GM18526 (cell line): ENCODE data around the gene CDC26.

Experiments
- POLR2A ChIP-seq: IDR thresholded peaks from 3 replicates; pipeline ENCODE4 v1.6.1; 2011; ENCODE audit not compliant: insufficient read length; ENCODE audit errors: extremely low read depth

CDC26 gene

DNA sequence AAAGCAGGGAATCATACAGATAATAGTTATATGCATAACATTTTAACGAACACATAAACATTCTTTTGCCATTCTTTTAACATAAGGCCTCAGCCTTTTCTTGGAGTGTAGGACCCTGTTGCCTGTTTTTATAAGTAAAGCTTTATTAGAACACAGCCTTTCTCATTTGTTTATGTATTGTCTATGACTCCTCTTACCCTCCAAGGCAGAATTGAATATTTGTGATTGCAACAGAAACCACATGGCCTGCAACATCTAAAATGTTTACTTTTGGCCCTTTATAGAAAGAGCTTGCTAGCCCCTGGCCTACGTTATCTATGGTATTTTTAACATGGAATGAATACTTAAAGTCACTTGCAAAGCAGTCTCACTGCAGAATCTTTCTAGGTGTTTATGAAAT, 51.4 kb downstream of the CDC26 start:
- TF ChIP-seq POLR2A: no peak

DNA sequence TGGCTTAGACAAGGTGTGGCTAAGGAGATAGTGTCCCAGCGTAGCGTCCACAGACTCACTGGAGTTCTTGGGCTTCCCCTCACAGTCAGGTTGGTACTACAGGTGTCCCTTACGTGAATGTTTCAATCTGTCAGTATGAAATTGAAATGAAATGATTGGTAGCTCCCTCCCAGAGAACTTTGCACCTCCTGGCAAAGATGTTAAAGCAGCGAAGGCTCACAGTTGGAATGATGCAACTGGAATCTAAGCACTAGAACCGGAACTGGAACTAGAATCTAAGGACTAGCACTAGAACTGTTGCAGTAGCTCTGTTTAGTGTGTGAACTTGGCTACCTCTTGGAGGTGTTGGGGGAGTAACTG, 52.9 kb downstream of the CDC26 start:
- no peak for TF ChIP-seq POLR2A

DNA sequence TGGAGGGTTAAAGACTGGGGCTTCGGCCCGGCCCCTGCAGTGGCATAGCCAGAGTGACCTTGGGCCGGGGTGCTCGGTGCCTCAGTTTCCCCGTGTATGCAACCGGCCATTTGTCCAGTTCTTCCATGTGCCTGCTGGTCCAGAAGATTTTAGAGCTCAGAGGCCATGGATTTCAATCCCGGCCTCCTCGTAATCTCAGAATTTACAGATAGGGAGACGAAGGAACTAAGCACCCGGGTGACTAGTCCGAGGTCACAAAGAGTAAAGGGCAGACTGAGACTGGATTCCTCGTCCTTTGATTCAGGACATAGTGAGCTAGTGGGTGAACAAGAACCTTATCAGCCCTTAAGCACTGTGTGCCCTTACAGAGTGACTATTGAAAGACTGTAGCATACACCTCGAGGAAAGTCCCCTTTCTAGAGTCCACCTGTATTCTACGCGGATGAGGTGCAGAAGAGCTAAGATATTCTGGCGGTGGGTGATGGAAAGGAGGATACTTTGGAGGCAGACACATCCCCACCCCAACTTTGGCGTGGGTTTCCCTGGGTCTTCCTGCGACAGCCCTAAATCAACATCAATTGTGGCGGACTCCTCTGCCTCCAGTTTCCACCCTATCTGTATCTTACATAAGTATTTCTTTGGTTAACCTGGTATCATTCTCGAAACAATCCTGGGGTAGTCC, 53.4 kb downstream of the CDC26 start:
- no peak for TF ChIP-seq POLR2A

DNA sequence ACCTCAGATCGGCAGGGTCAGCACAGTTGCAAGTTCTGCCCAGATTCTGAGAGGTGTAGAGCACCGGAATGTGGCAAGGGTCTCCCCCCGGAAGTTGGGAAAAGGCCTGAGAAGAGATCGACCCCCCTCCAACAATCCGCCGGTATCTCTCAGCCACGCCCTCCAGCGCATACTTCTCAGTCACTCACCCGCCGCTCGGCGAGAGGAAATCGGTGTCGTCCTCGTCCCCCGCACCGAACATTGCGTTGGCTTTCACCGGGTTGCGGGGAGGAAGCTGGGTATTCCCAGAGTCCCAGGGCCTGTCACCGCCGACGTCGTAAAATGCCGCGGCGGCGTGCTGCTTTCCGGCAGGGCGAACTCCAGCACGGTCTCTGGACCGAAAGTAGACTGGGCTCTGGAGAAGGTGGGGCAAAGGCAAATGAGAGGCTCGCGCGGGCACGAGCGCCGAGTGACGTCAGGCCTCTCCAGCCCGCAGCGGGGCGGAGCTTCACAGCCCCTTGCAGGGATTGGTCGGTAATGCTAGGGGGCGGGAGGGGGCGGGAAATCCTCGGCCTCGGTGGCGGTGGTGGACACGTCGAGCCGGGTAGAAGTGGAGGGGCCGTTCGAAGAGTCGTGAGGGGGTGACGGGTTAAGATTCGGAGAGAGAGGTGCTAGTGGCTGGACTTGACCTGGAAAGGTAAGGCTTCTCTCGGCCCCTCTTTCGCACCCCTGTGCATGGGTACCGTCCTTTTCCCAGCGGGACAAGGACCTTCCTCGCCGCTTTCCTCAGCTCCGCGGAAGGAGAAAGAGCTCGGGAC, 54.2 kb downstream of the CDC26 start, which contains the start of the genes FKBP15 and SLC31A1:
Gene FKBP15 (minus strand): TSS at position 275 of the 797 bp plus-strand sequence. CDS start 34 bp downstream, at position 241.
Gene SLC31A1 (plus strand): TSS at position 542 of the 797 bp plus-strand sequence. CDS start 34,605 bp downstream, outside the sequence.
- TF ChIP-seq POLR2A: peak; percentile 67

DNA sequence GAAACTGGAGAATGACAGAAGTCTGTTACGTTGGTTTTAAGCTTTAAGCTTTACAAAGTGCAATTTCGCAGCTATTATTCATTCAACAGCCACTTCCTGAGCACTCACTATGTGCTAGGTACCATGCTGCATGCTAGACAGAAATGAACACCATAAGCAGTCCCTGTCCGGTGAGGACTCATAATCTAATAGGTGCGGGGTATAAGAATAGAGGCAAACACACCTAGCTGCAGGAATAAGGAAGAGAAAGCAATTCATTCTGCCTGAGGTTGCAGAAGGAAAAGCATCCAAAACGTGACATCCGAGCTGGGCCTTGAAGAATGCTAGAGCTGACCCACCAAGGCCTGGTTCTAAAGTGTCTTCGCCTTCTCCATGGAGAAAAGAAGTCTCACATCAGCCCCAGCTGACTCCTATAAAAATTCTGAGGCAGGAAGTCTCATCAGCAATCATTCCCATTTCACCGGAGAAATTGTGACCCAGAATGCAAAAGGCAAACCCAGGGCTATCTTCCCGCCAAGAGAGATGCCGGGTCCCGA, 54.8 kb downstream of the CDC26 start:
- no peak for TF ChIP-seq POLR2A

DNA sequence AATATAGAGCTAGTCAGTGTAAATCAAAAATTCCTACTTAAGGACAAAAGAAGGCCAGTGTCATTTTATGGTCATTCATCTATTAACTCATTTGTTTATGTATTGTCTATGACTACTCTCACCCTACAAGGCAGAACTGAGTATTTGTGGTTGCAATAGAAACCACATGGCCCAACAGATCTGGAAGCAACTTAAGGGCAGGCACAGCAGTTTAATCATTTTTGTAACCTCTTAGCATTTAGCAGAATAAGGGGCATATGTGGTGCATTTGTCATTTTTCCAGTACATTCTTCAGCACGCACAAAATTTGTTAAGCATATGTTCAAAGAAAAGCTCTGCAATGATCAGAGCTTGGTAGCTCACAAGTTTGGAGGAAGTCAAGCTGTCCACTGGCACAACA, 55.4 kb downstream of the CDC26 start:
- TF ChIP-seq POLR2A: no peak

DNA sequence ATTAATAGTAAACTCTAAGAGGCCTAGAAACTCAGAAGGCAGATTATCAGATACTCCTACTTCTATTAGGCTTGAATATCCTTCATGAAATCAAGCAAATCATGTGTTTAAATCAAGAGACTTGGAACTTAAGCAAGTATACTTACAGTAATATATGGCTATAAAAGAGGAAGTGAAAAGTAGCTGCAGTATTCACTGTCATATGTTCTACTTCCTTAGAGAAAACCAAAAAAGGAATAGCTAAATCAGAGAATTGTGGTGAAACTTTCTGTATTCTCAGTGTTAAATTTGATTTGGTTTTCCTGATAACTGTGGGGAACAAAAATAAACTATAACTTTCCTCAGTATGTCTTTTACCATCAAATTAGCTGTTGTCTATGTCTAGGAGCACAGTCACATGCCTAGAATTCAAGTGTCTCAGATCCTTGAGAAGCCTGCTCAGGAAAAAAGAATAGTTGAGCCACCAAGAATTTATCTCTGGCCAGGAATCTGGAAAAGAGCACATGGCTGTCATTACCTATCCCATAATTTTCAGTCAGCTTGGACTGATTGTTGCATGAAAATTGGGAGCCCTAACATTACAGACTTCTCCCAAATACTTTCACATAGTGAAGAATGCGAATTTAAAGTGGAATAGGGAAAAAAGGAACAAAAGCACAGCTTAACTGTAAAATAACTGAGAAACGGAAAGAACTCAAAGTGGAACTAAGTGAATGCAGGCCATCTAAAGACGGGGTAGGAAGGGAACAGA, 56.0 kb downstream of the CDC26 start:
- no peak for TF ChIP-seq POLR2A
